Prostate gland (tissue), 2 donors: Measurements from ENCODE around the gene POLA1. TPM values are rescaled to one million over a fixed set of nuclear protein-coding genes. Genes with fewer than 3 reads are reported as not detected.
"Not testable (repeated sequence)": the region's sequence is repeated elsewhere in the genome, so short reads cannot be mapped to it uniquely, and the experiment has no call there.

Experiments
- DNase-seq: peaks from one replicate; pipeline ENCODE4 v3.0.0-alpha.2; 2019; ENCODE audit warnings: low spot score
- H3K27ac ChIP-seq, 2 donors: fragments of 200-600 bp; sonication (generic); 2 replicates each; pipeline ENCODE4 v1.5.1; 2017 to 2019
- H3K27me3 ChIP-seq: fragments of 200-600 bp; sonication (generic); replicated peaks from 2 replicates; pipeline ENCODE4 v1.5.1; 2019; ENCODE audit not compliant: insufficient read depth
- H3K36me3 ChIP-seq, 2 donors: fragments of 200-600 bp; sonication (generic); 1 replicate in 1 of 2; 2 replicates in 1 of 2; pipeline versions ENCODE4 v1.5.1 to v1.8.1; 2017 to 2019
- H3K4me1 ChIP-seq: fragments of 200-600 bp; sonication (generic); replicated peaks from 2 replicates; pipeline ENCODE4 v1.5.1; 2019
- H3K4me3 ChIP-seq, 2 donors: fragments of 200-600 bp; sonication (generic); 2 replicates each; pipeline ENCODE4 v1.5.1; 2017 to 2019
- H3K9me3 ChIP-seq: fragments of 200-600 bp; sonication (generic); 2 replicates; pipeline ENCODE4 v1.5.1; 2017
- POLR2A ChIP-seq: fragments of 450-650 bp; IDR thresholded peaks from one replicate; pipeline ENCODE4 v1.6.1; 2016; ENCODE audit warnings: antibody characterized with exemption, mild to moderate bottlenecking
- POLR2AphosphoS5 ChIP-seq: sonication (generic); formaldehyde crosslinking; IDR thresholded peaks from one replicate; pipeline ENCODE4 v1.6.1; 2017; ENCODE audit warnings: antibody characterized with exemption
- whole genome bisulfite sequencing: methylation state at CpG from one replicate; pipeline ENCODE4 v1.1.5; 2018; 5-methylcytosine and 5-hydroxymethylcytosine counted together
- intact Hi-C: fragments of 100-400 bp; cut with DNase I; formaldehyde crosslinking; loops from one replicate; pipeline ENCODE4 v1.14.2; 2022
- total RNA-seq, 2 donors: library from RNA; depleted of rRNA; stranded (reverse); fragments of >200 nt; gene quantifications; one replicate each; pipeline ENCODE4 v1.1.0, GENCODE V29; 2016
- TF ChIP-seq, protein P1 (sequence below), 4 experiments: fragments of 200-600 bp in 2 of 4; fragments of 450-650 bp in 2 of 4; sonication (generic) in 2 of 4; IDR thresholded peaks; 1 replicate in 3 of 4; 2 replicates in 1 of 4; pipeline ENCODE4 v1.5.1; 2016 to 2019; ENCODE audit warnings: antibody characterized with exemption in 4 of 4, mild to moderate bottlenecking in 2 of 4, moderate library complexity in 2 of 4

POLA1 gene
- total RNA-seq, 2 donors from 2014 or later = 11.9 to 12.2 TPM

DNA sequence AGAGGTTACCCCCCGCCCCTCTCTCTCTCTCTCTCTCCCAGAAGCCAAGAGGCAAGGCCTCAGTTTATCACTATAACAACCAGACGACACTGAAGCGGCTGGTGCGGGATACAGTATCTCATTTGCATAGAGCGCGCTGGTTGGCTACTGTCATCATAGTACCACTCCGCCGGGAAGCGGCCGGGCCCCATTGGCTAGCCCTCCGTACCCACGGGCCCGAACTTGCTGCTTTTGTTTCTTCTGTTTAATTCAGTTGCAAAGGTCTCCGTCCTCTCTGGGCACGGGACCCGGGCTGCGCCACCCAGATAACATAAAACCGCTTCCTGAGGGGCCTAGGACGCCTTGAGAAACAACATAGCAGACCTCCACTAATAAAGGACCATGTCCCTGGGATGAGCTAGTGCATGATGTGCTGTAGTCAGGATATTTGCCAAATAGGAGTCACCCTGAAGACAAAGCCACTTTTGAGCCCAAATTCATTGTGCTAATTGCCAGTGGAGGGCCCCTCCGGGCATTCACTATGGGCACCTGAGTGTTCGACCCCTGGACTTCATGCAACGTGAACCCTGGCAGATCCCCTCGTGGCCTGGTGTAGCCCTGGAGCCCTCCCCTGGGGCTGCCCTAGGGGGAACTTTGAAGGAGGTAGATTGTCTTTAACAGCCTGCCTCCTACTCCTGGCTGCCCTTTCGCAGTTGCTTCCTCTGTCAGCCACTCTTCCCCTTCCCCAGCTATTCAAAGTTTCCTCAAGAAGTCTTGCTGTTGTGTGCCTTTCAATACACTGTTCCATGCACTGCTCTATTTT, 46.3 kb upstream of the POLA1 start, which contains the start of gene PCYT1B:
TSS of gene PCYT1B (minus strand) at position 91 of the 802 bp plus-strand sequence. CDS start 242 bp downstream, outside the sequence.
- H3K27ac ChIP-seq = no peak within 1 kb of the TSS
- no peaks in the 10 kb centered on the region for H3K27me3 ChIP-seq
- H3K36me3 ChIP-seq = no peaks in the 10 kb centered on the region
- DNase-seq = peak; percentile 37
- WGBS = 3% methylated on average over 20 of the region's 24 CpGs
- TF ChIP-seq, protein P1, sequence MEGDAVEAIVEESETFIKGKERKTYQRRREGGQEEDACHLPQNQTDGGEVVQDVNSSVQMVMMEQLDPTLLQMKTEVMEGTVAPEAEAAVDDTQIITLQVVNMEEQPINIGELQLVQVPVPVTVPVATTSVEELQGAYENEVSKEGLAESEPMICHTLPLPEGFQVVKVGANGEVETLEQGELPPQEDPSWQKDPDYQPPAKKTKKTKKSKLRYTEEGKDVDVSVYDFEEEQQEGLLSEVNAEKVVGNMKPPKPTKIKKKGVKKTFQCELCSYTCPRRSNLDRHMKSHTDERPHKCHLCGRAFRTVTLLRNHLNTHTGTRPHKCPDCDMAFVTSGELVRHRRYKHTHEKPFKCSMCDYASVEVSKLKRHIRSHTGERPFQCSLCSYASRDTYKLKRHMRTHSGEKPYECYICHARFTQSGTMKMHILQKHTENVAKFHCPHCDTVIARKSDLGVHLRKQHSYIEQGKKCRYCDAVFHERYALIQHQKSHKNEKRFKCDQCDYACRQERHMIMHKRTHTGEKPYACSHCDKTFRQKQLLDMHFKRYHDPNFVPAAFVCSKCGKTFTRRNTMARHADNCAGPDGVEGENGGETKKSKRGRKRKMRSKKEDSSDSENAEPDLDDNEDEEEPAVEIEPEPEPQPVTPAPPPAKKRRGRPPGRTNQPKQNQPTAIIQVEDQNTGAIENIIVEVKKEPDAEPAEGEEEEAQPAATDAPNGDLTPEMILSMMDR (IDR thresholded peaks at IDR 0.05) = no peak
- no peak for TF ChIP-seq POLR2AphosphoS5
- TF ChIP-seq POLR2A = no peak
- no peaks in the 10 kb centered on the region for H3K9me3 ChIP-seq
- no peaks in the 10 kb centered on the region for H3K4me1 ChIP-seq
- intact Hi-C loops = no loop called here
- no peak within 1 kb of the TSS for H3K4me3 ChIP-seq

DNA sequence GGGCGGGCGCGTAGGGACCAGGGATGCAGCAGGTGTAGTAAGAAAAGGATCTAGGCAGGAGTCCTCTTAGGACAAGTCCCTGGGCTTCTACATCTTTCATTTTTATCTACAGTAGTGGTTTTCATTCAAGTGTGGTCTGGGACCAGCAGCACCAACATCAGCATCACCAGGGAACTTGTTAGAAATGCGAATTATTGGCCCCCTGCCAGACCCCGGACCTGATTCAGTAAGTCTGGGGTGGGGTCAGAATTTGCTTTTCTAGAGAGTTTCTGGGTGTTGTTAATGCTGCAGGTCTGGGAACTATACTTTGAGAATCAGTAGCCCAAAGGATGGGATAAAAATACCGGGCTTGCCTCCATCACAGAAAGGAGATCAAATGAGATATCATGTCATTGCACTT, 45.2 kb upstream of the POLA1 start:
- Histone ChIP-seq H3K4me3 (no peak overlapping the region), H3K27me3 (no peaks in the 10 kb centered on the region), H3K27ac (no peak overlapping the region), H3K36me3 (no peaks in the 10 kb centered on the region), H3K9me3 (no peaks in the 10 kb centered on the region), H3K4me1 (no peaks in the 10 kb centered on the region)
- intact Hi-C loops = no loop called here
- 74% methylated on average over 6 of the region's 6 CpGs for WGBS
- TF ChIP-seq, protein P1 (IDR thresholded peaks at IDR 0.05) = no peak
- no peak for TF ChIP-seq POLR2AphosphoS5
- TF ChIP-seq POLR2A = no peak
- DNase-seq = no peak

DNA sequence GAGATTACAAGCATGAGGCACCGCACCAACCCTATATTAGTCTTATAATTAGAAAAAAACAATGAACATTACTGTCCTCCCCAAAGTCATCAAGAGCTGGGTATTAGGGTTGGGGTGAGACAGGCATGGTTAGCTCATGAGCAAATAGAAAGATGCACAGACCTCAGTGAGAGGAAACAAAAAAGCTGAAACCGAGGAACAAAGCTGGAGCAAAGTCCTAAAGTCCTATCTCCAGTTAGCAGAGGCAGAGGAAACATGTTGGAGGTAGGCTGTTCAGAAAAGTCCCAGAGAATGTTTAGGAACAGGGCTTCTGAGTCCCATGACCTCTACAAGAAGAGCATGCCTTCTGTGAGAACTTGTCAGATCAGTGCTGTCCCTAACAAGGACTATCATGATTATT, 41.9 kb upstream of the POLA1 start:
- H3K9me3 ChIP-seq = no peaks in the 10 kb centered on the region
- no peak overlapping the region for H3K27ac ChIP-seq
- 89% methylated on average over 2 of the region's 2 CpGs for WGBS
- DNase-seq = no peak
- TF ChIP-seq, protein P1 (IDR thresholded peaks at IDR 0.05) = no peak
- no peak for TF ChIP-seq POLR2A
- no peak for TF ChIP-seq POLR2AphosphoS5
- no peaks in the 10 kb centered on the region for H3K36me3 ChIP-seq
- intact Hi-C loops = no loop called here
- H3K27me3 ChIP-seq = no peaks in the 10 kb centered on the region
- no peaks in the 10 kb centered on the region for H3K4me1 ChIP-seq
- H3K4me3 ChIP-seq = no peak overlapping the region

DNA sequence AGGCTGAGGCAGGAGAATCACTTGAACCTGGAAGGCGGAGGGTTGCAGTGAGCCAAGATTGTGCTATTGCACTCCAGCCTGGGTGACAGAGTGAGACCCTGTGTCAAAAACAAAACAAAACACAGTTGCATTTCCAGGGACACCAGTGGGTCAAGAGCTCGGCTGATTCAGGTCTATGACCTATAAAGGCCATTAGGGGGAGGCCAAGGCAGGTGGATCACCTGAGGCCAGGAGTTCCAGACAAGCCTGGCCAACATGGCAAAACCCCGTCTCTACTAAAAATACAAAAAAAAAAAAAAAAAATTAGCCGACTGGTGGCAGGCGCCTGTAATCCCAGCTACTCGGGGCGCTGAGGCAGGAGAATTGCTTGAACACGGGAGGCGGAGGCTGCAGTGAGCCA, 38.0 kb upstream of the POLA1 start:
- DNase-seq, H3K27ac ChIP-seq, H3K36me3 ChIP-seq, intact Hi-C loops, H3K9me3 ChIP-seq, H3K4me1 ChIP-seq, H3K4me3 ChIP-seq, H3K27me3 ChIP-seq: not testable (repeated sequence)
- 75% methylated on average over 9 of the region's 9 CpGs for WGBS

DNA sequence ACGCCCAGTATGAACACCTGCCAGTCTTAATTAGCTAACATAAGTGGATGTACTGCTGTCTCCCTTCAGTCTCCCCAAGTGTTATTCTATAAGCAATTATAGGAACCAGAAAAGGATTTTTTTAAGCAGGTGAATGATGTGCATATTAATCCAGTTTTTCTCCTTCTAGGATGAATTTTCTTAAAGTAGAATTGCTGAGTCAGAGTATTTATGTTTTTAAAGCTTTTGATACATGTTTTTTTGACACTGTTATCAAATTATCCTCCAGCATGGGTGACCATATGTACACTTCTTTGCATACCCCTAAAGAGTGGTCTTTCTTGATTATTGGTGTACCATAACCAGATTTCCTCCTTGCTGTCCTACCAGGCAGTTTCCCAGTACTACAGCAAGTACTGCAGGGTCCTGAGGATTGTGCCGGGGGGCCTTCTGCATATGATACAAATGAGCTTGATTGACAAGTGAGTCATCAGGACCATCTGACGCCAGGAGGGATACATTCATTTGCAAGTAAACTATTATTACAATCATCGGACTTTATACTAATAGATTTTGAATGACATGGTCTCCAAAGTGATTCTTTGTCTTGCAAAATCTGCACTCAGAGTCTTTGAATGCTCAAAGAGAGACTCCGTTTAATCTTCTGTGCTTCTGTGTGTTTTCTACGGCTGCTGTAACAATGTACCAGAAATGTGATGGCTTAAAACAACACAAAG, 35.9 kb upstream of the POLA1 start:
- intact Hi-C loops = no loop called here
- H3K9me3 ChIP-seq = no peaks in the 10 kb centered on the region
- DNase-seq = no peak
- no peaks in the 10 kb centered on the region for H3K27me3 ChIP-seq
- no peaks in the 10 kb centered on the region for H3K36me3 ChIP-seq
- no peak overlapping the region for H3K4me3 ChIP-seq
- H3K27ac ChIP-seq = no peak overlapping the region
- TF ChIP-seq POLR2A (no peak), POLR2AphosphoS5 (no peak)
- TF ChIP-seq, protein P1 (IDR thresholded peaks at IDR 0.05) = no peak
- H3K4me1 ChIP-seq = no peaks in the 10 kb centered on the region
- 65% methylated on average over 6 of the region's 6 CpGs for WGBS
